Panc1 (cell line): Measurements from ENCODE around the gene ALDH16A1. TPM values are rescaled to one million over a fixed set of nuclear protein-coding genes. Genes with fewer than 3 reads are reported as not detected.

Experiments
- ATAC-seq: fragments of 200-7000 bp; cut with Tn5 transposase; 2 replicates; pipeline ENCODE4 v1.9.1; 2020; ENCODE audit warnings: mild to moderate bottlenecking, moderate library complexity
- BruUV-seq: library from RNA; stranded (reverse); fragments of 400-500 nt; replicated peaks from 2 replicates; lab custom pipeline; 2021; lab: Mats Ljungman, UMichigan
- CTCF ChIA-PET: fragments of 300-600 bp; sonication (Branson Sonifier 250); formaldehyde crosslinking; loops from one replicate; lab custom pipeline; 2022; ENCODE audit warnings: antibody characterized with exemption; lab: Charles Lee
- POLR2A ChIA-PET: fragments of 300-600 bp; sonication (Branson Sonifier 250); formaldehyde crosslinking; loops from one replicate; lab custom pipeline; 2022; ENCODE audit warnings: antibody characterized with exemption; lab: Charles Lee
- DNase-seq: peaks from one replicate; pipeline ENCODE4 v3.0.0-alpha.2; 2010; ENCODE audit warnings: low read depth, low spot score
- H3K27ac ChIP-seq: 2 replicates; pipeline ENCODE4 v1.5.1; 2011; ENCODE audit warnings: mild to moderate bottlenecking, low read length, inconsistent platforms
- H3K27me3 ChIP-seq: fragments of 200-500 bp; sonication (Bioruptor generic); 2 replicates; pipeline ENCODE4 v1.6.0; 2014; ENCODE audit warnings: low read length, inconsistent platforms; ENCODE audit not compliant: control insufficient read depth, insufficient read depth
- H3K36me3 ChIP-seq: fragments of 200-500 bp; sonication (Bioruptor generic); 2 replicates; pipeline ENCODE4 v1.5.1; 2014; ENCODE audit warnings: inconsistent platforms, mild to moderate bottlenecking, low read length, moderate library complexity; ENCODE audit not compliant: control insufficient read depth, insufficient read depth
- H3K4me1 ChIP-seq: 2 replicates; pipeline ENCODE4 v1.5.1; 2011; ENCODE audit warnings: inconsistent platforms, mild to moderate bottlenecking, low read length, moderate library complexity; ENCODE audit not compliant: control insufficient read depth, insufficient read depth
- H3K4me3 ChIP-seq, 2 experiments: 2 replicates each; pipeline ENCODE4 v1.5.1; 2011 to 2012; ENCODE audit warnings: low read depth in 2 of 2, low read length in 2 of 2, mild to moderate bottlenecking in 2 of 2, inconsistent platforms in 1 of 2, moderate library complexity in 1 of 2
- H3K9me3 ChIP-seq: fragments of 200-500 bp; sonication (Bioruptor generic); 2 replicates; pipeline ENCODE4 v1.5.1; 2014; ENCODE audit warnings: low read depth, mild to moderate bottlenecking, inconsistent platforms, low read length, moderate library complexity; ENCODE audit not compliant: control insufficient read depth, insufficient read depth
- CTCF ChIP-seq: fragments of 450-650 bp; IDR thresholded peaks from 2 replicates; pipeline ENCODE4 v1.5.1; 2017; ENCODE audit warnings: mild to moderate bottlenecking
- POLR2AphosphoS5 ChIP-seq: IDR thresholded peaks from 2 replicates; pipeline ENCODE4 v1.6.1; 2012; ENCODE audit warnings: mild to moderate bottlenecking, low read depth, low read length, moderate library complexity
- REST ChIP-seq, 2 experiments: IDR thresholded peaks; 2 replicates each; pipeline ENCODE4 v1.6.1; 2011 to 2012; ENCODE audit warnings: low read depth in 2 of 2, control low read depth in 1 of 2, low read length in 1 of 2, mild to moderate bottlenecking in 1 of 2, moderate library complexity in 1 of 2; ENCODE audit not compliant: insufficient read depth in 1 of 2
- SIN3A ChIP-seq: IDR thresholded peaks from 2 replicates; pipeline ENCODE4 v1.6.1; 2012; ENCODE audit warnings: low read depth, mild to moderate bottlenecking, low read length, moderate library complexity, borderline replicate concordance; ENCODE audit not compliant: insufficient read depth
- TCF7L2 ChIP-seq: IDR thresholded peaks from 2 replicates; pipeline ENCODE4 v1.6.1; 2011; ENCODE audit warnings: mild to moderate bottlenecking, low read depth, low read length, inconsistent platforms
- in situ Hi-C: cut with HindIII; loops from 2 replicates; pipeline ENCODE4 v1.10.0; 2016; ENCODE audit warnings: low sequenced_read_pairs, low pct_unique_long_range_greater_than_20kb
- intact Hi-C: fragments of 100-400 bp; cut with micrococcal nuclease; formaldehyde crosslinking; loops from one replicate; pipeline ENCODE4 v1.10.0; 2022; ENCODE audit not compliant: unreplicated experiment
- total RNA-seq: library from RNA; stranded (reverse); gene quantifications from one replicate; pipeline ENCODE4 v1.2.1, GENCODE V29; 2021; ENCODE audit not compliant: unreplicated experiment

Gene ALDH16A1
- total RNA-seq, 1 experiment from 2014 or later: 19.6 TPM

GRCh38 chr19:49415810-49416200 lies 37.2 kb upstream of the ALDH16A1 start:
- intact Hi-C loops: no loop called here
- TF ChIP-seq SIN3A (no peak), CTCF (no peak), TCF7L2 (no peak), REST (IDR thresholded peaks at IDR 0.05; ENCODE audit: insufficient read depth in 1 of 2, low read depth in 2 of 2, low read length in 1 of 2) (no peak), POLR2AphosphoS5 (no peak)
- DNase-seq: no peak
- no TSS peak for BruUV-seq
- Histone ChIP-seq H3K36me3 (no peaks in the 10 kb centered on the region), H3K4me1 (no peaks in the 10 kb centered on the region), H3K4me3 (no peak overlapping the region), H3K27ac (no peak overlapping the region), H3K27me3 (0 out of 2 replicates have a peak, but pooled peaks cover 2% of the 10 kb centered on the region), H3K9me3 (no peaks in the 10 kb centered on the region)
- ChIA-PET POLR2A (no interaction called here), CTCF (no interaction called here)
- ATAC-seq: no peak
- in situ Hi-C loops: no loop called here

- Histone ChIP-seq H3K36me3 (no peaks in the 10 kb centered on the region), H3K9me3 (no peaks in the 10 kb centered on the region), H3K27ac (no peak overlapping the region), H3K4me3 (no peak overlapping the region), H3K4me1 (no peaks in the 10 kb centered on the region), H3K27me3 (peaks cover 10% of the 10 kb centered on the region)
- POLR2A ChIA-PET: no interaction called here
- DNase-seq: no peak
- no TSS peak for BruUV-seq
- CTCF ChIA-PET: no interaction called here
- intact Hi-C loops (no loop called here), in situ Hi-C loops (no loop called here)
- TF ChIP-seq POLR2AphosphoS5 (no peak), TCF7L2 (no peak), CTCF (no peak), REST (IDR thresholded peaks at IDR 0.05; ENCODE audit: insufficient read depth in 1 of 2, low read depth in 2 of 2, low read length in 1 of 2) (no peak), SIN3A (no peak)
- ATAC-seq: no peak
Measured at GRCh38 chr19:49417088-49417487, 35.9 kb upstream of the ALDH16A1 start.
